ENCODE measurements around the gene WDTC1. TPM values are rescaled to one million over a fixed set of nuclear protein-coding genes. Genes with fewer than 3 reads are reported as not detected.
A peak's percentile ranks its signal among the peaks of the same experiment; 100 is the strongest.
"Not testable (repeated sequence)": the region's sequence is repeated elsewhere in the genome, so short reads cannot be mapped to it uniquely, and the experiment has no call there.

The WDTC1 gene
- total RNA-seq (10 to 100 TPM; 39.4 to 55.9 (median 50.7) TPM), total RNA-seq (20.8 to 107 (median 60.5) reads per million in 29 experiments)
- 35.8 TPM for total RNA-seq (2013)

GRCh38 chr1:27234049-27234882 lies at the start of gene WDTC1:
TSS of gene WDTC1 (plus strand) at chr1:27234632. CDS start at chr1:27261055, 26,423 bp downstream.
- ATAC-seq (replicated peaks in 1 of 4): peak; percentile 93 to 96 (median 94)
- H3K36me3 Mint-ChIP-seq: no peaks in the 10 kb centered on the region
- Histone ChIP-seq H3K27ac (ENCODE audit: low read length) (peak within 1 kb of the TSS; percentile 92), H3K4me1 (ENCODE audit: control insufficient read depth in 1 of 2, extremely low read depth in 1 of 2, insufficient read depth in 2 of 2, low read length in 2 of 2) (peaks cover 16 to 27% of the 10 kb centered on the region in 2 experiments), H3K9me3 (no peaks in the 10 kb centered on the region), H3K36me3 (ENCODE audit: control insufficient read depth in 2 of 2, extremely low read depth in 1 of 2, insufficient read depth in 1 of 2, low read length in 1 of 2) (no peaks in the 10 kb centered on the region), H3K4me3 (ENCODE audit: control insufficient read depth in 1 of 2, extremely low read depth in 1 of 2, low read length in 1 of 2) (peak within 1 kb of the TSS; percentile 64 to 74), H3K27me3 (replicated peaks in 1 of 2; ENCODE audit: control insufficient read depth in 2 of 2, extremely low read depth in 1 of 2, insufficient read depth in 2 of 2, low read length in 1 of 2) (no peaks in the 10 kb centered on the region)
- ChIA-PET POLR2A (interaction anchor here (0.6 to 0.7 kb wide), 4 partner anchors 402 to 1987 kb away, joined by 3 read pairs; partner anchors contain the start of gene RSRP1 (in 1 of the 2)), CTCF (interaction anchor here (0.6 to 3.8 kb wide), 4 partner anchors 10 to 491 kb away, joined by 5 to 10 read pairs (median 6); no protein-coding TSS in a partner anchor)
- peaks cover 29 to 33% (median 30%) of the 10 kb centered on the region in 3 donors for H3K4me1 Mint-ChIP-seq
- peak within 1 kb of the TSS; percentile 91 to 92 for H3K27ac Mint-ChIP-seq
- no peaks in the 10 kb centered on the region for H3K27me3 Mint-ChIP-seq
- WGBS (ENCODE audit: insufficient coverage): under 1% methylated on average over 52 of the region's 71 CpGs
- peak; percentile 96 to 99 (median 98) for DNase-seq
- H3K4me3 Mint-ChIP-seq: peak within 1 kb of the TSS; percentile 87 to 97 (median 95)
- no peaks in the 10 kb centered on the region for H3K9me3 Mint-ChIP-seq

- ATAC-seq (replicated peaks in 1 of 4); H3K27ac Mint-ChIP-seq; H3K9me3 ChIP-seq; DNase-seq; CTCF ChIA-PET; POLR2A ChIA-PET; H3K27ac ChIP-seq (ENCODE audit: low read length); H3K27me3 ChIP-seq (replicated peaks in 1 of 2; ENCODE audit: control insufficient read depth in 2 of 2, extremely low read depth in 1 of 2, insufficient read depth in 2 of 2, low read length in 1 of 2); H3K4me1 Mint-ChIP-seq; H3K27me3 Mint-ChIP-seq; H3K36me3 ChIP-seq (ENCODE audit: control insufficient read depth in 2 of 2, extremely low read depth in 1 of 2, insufficient read depth in 1 of 2, low read length in 1 of 2); H3K9me3 Mint-ChIP-seq; H3K4me3 ChIP-seq (ENCODE audit: control insufficient read depth in 1 of 2, extremely low read depth in 1 of 2, low read length in 1 of 2); H3K36me3 Mint-ChIP-seq; H3K4me3 Mint-ChIP-seq; H3K4me1 ChIP-seq (ENCODE audit: control insufficient read depth in 1 of 2, extremely low read depth in 1 of 2, insufficient read depth in 2 of 2, low read length in 2 of 2): not testable (repeated sequence)
- WGBS (ENCODE audit: insufficient coverage): 76% methylated on average over 2 of the region's 3 CpGs
These were observed 49.8 kb upstream of the WDTC1 start for GRCh38 chr1:27184665-27185064.

- H3K36me3 Mint-ChIP-seq: no peaks in the 10 kb centered on the region
- H3K27me3 ChIP-seq (replicated peaks in 1 of 2; ENCODE audit: control insufficient read depth in 2 of 2, extremely low read depth in 1 of 2, insufficient read depth in 2 of 2, low read length in 1 of 2): peaks cover 0 to 7% of the 10 kb centered on the region in 2 experiments
- H3K9me3 ChIP-seq: no peaks in the 10 kb centered on the region
- no peak for ATAC-seq (replicated peaks in 1 of 4)
- no peak overlapping the region for H3K4me3 Mint-ChIP-seq
- H3K4me1 Mint-ChIP-seq: no peaks in the 10 kb centered on the region
- POLR2A ChIA-PET: interaction anchor here in 1 of 2 donors (0.6 to 0.7 kb wide), 3 partner anchors 352 to 785 kb away, joined by 3 to 5 read pairs (median 5); no protein-coding TSS in a partner anchor
- CTCF ChIA-PET: interaction anchor here in 1 of 2 donors (0.7 kb wide), 1 partner anchor 17 kb away, joined by 3 read pairs; no protein-coding TSS in a partner anchor
- H3K27ac ChIP-seq (ENCODE audit: low read length): no peak overlapping the region
- H3K4me1 ChIP-seq (ENCODE audit: control insufficient read depth in 1 of 2, extremely low read depth in 1 of 2, insufficient read depth in 2 of 2, low read length in 2 of 2): no peaks in the 10 kb centered on the region
- peaks cover 0 to 4% of the 10 kb centered on the region in 2 donors for H3K27me3 Mint-ChIP-seq
- no peak for DNase-seq
- WGBS (ENCODE audit: insufficient coverage): 98% methylated on average over 5 of the region's 8 CpGs
- no peak overlapping the region for H3K4me3 ChIP-seq (ENCODE audit: control insufficient read depth in 1 of 2, extremely low read depth in 1 of 2, low read length in 1 of 2)
- H3K36me3 ChIP-seq (ENCODE audit: control insufficient read depth in 2 of 2, extremely low read depth in 1 of 2, insufficient read depth in 1 of 2, low read length in 1 of 2): no peaks in the 10 kb centered on the region
- no peaks in the 10 kb centered on the region for H3K9me3 Mint-ChIP-seq
- no peak overlapping the region for H3K27ac Mint-ChIP-seq
These were observed 42.3 kb upstream of the WDTC1 start for GRCh38 chr1:27192039-27192529.

GRCh38 chr1:27193194-27193593 lies 41.2 kb upstream of the WDTC1 start:
- CTCF ChIA-PET: no interaction called here

GRCh38 chr1:27201295-27201694 lies 33.1 kb upstream of the WDTC1 start:
- DNase-seq: no peak
- H3K9me3 Mint-ChIP-seq: no peaks in the 10 kb centered on the region
- H3K9me3 ChIP-seq: no peaks in the 10 kb centered on the region
- H3K27ac ChIP-seq (ENCODE audit: low read length): no peak overlapping the region
- H3K4me3 Mint-ChIP-seq: no peak overlapping the region
- H3K4me3 ChIP-seq (ENCODE audit: control insufficient read depth in 1 of 2, extremely low read depth in 1 of 2, low read length in 1 of 2): no peak overlapping the region
- H3K36me3 ChIP-seq (ENCODE audit: control insufficient read depth in 2 of 2, extremely low read depth in 1 of 2, insufficient read depth in 1 of 2, low read length in 1 of 2): no peaks in the 10 kb centered on the region
- peaks cover 0 to 4% of the 10 kb centered on the region in 2 experiments for H3K4me1 ChIP-seq (ENCODE audit: control insufficient read depth in 1 of 2, extremely low read depth in 1 of 2, insufficient read depth in 2 of 2, low read length in 2 of 2)
- H3K4me1 Mint-ChIP-seq: peaks cover 6 to 8% (median 6%) of the 10 kb centered on the region in 3 donors
- no peak for ATAC-seq (replicated peaks in 1 of 4)
- H3K27me3 ChIP-seq (replicated peaks in 1 of 2; ENCODE audit: control insufficient read depth in 2 of 2, extremely low read depth in 1 of 2, insufficient read depth in 2 of 2, low read length in 1 of 2): peaks cover 0 to 5% of the 10 kb centered on the region in 2 experiments
- no peak overlapping the region for H3K27ac Mint-ChIP-seq
- H3K27me3 Mint-ChIP-seq: no peaks in the 10 kb centered on the region
- no peaks in the 10 kb centered on the region for H3K36me3 Mint-ChIP-seq
- WGBS (ENCODE audit: insufficient coverage): 92% methylated on average over 18 of the region's 24 CpGs
- CTCF ChIA-PET: interaction anchor here in 1 of 2 donors (0.7 kb wide), 1 partner anchor 49 kb away, joined by 3 read pairs; no protein-coding TSS in a partner anchor
- POLR2A ChIA-PET: interaction anchor here in 1 of 2 donors (0.6 kb wide), 1 partner anchor 57 kb away, joined by 15 read pairs; no protein-coding TSS in a partner anchor

More at GRCh38 chr1:27193194-27193593, 41.2 kb upstream of the WDTC1 start:
- Mint-ChIP-seq H3K27ac (no peak overlapping the region), H3K36me3 (no peaks in the 10 kb centered on the region), H3K27me3 (peaks cover 0 to 4% of the 10 kb centered on the region in 2 donors), H3K4me3 (no peak overlapping the region), H3K4me1 (peaks cover 5 to 7% (median 5%) of the 10 kb centered on the region in 3 donors), H3K9me3 (no peaks in the 10 kb centered on the region)
- Histone ChIP-seq H3K27ac (ENCODE audit: low read length) (no peak overlapping the region), H3K9me3 (no peaks in the 10 kb centered on the region), H3K27me3 (replicated peaks in 1 of 2; ENCODE audit: control insufficient read depth in 2 of 2, extremely low read depth in 1 of 2, insufficient read depth in 2 of 2, low read length in 1 of 2) (peaks cover 0 to 7% of the 10 kb centered on the region in 2 experiments), H3K4me1 (ENCODE audit: control insufficient read depth in 1 of 2, extremely low read depth in 1 of 2, insufficient read depth in 2 of 2, low read length in 2 of 2) (peaks cover 0 to 4% of the 10 kb centered on the region in 2 experiments), H3K4me3 (ENCODE audit: control insufficient read depth in 1 of 2, extremely low read depth in 1 of 2, low read length in 1 of 2) (no peak overlapping the region), H3K36me3 (ENCODE audit: control insufficient read depth in 2 of 2, extremely low read depth in 1 of 2, insufficient read depth in 1 of 2, low read length in 1 of 2) (no peaks in the 10 kb centered on the region)
- WGBS (ENCODE audit: insufficient coverage): no CpG with 5 or more reads among the region's 1 CpG
- no peak for ATAC-seq (replicated peaks in 1 of 4)
- no peak for DNase-seq
- POLR2A ChIA-PET: no interaction called here

GRCh38 chr1:27203946-27204345 lies 30.5 kb upstream of the WDTC1 start:
- Mint-ChIP-seq H3K27me3 (no peaks in the 10 kb centered on the region), H3K4me1 (no peaks in the 10 kb centered on the region), H3K36me3 (no peaks in the 10 kb centered on the region), H3K9me3 (no peaks in the 10 kb centered on the region), H3K27ac (no peak overlapping the region), H3K4me3 (no peak overlapping the region)
- no peak overlapping the region for H3K27ac ChIP-seq (ENCODE audit: low read length)
- no peak for DNase-seq
- no peaks in the 10 kb centered on the region for H3K4me1 ChIP-seq (ENCODE audit: control insufficient read depth in 1 of 2, extremely low read depth in 1 of 2, insufficient read depth in 2 of 2, low read length in 2 of 2)
- H3K27me3 ChIP-seq (replicated peaks in 1 of 2; ENCODE audit: control insufficient read depth in 2 of 2, extremely low read depth in 1 of 2, insufficient read depth in 2 of 2, low read length in 1 of 2): peaks cover 0 to 4% of the 10 kb centered on the region in 2 experiments
- no peak for ATAC-seq (replicated peaks in 1 of 4)
- H3K4me3 ChIP-seq (ENCODE audit: control insufficient read depth in 1 of 2, extremely low read depth in 1 of 2, low read length in 1 of 2): no peak overlapping the region
- ChIA-PET CTCF (interaction anchor here in 1 of 2 donors (0.6 kb wide), 1 partner anchor 93 kb away, joined by 4 read pairs; no protein-coding TSS in a partner anchor), POLR2A (interaction anchor here in 1 of 2 donors (0.6 kb wide), 1 partner anchor 79 kb away, joined by 4 read pairs; no protein-coding TSS in a partner anchor)
- H3K36me3 ChIP-seq (ENCODE audit: control insufficient read depth in 2 of 2, extremely low read depth in 1 of 2, insufficient read depth in 1 of 2, low read length in 1 of 2): no peaks in the 10 kb centered on the region
- no CpG with 5 or more reads among the region's 1 CpG for WGBS (ENCODE audit: insufficient coverage)
- H3K9me3 ChIP-seq: no peaks in the 10 kb centered on the region

Data from T-cell (primary cell).